HEK293 (cell line): ENCODE results near the gene XPO5.

Source experiments
- FEZF1 ChIP-seq: fragments of 450-650 bp; formaldehyde crosslinking; IDR thresholded peaks from 2 replicates; pipeline ENCODE4 v1.5.1; 2016; ENCODE audit warnings: missing biosample characterization, missing genetic modification characterization
- HOXA7 ChIP-seq: sonication (generic); formaldehyde crosslinking; IDR thresholded peaks from 2 replicates; pipeline ENCODE4 v1.8.1; 2022; ENCODE audit warnings: missing genetic modification reagents, borderline replicate concordance
- HOXC10 ChIP-seq: sonication (generic); formaldehyde crosslinking; IDR thresholded peaks from 2 replicates; pipeline ENCODE4 v1.8.1; 2023; ENCODE audit warnings: mild to moderate bottlenecking, missing genetic modification reagents
- KLF1 ChIP-seq: fragments of 450-650 bp; formaldehyde crosslinking; IDR thresholded peaks from 2 replicates; pipeline ENCODE4 v1.5.1; 2016; ENCODE audit warnings: missing biosample characterization, missing genetic modification characterization
- KLF9 ChIP-seq: fragments of 450-650 bp; formaldehyde crosslinking; IDR thresholded peaks from 2 replicates; pipeline ENCODE4 v1.5.1; 2016; ENCODE audit warnings: missing biosample characterization, missing genetic modification characterization, low read depth
- RBAK ChIP-seq: fragments of 450-650 bp; formaldehyde crosslinking; IDR thresholded peaks from 2 replicates; pipeline ENCODE4 v1.5.1; 2016; ENCODE audit warnings: missing biosample characterization, missing genetic modification characterization
- SALL2 ChIP-seq: fragments of 450-650 bp; formaldehyde crosslinking; IDR thresholded peaks from 2 replicates; pipeline ENCODE4 v1.5.0; 2017; ENCODE audit warnings: missing biosample characterization, mild to moderate bottlenecking, missing genetic modification characterization, borderline replicate concordance
- SETDB1 ChIP-seq: IDR thresholded peaks from one replicate; pipeline ENCODE4 v1.6.1; 2017; ENCODE audit warnings: mild to moderate bottlenecking, low read length, moderate library complexity, mixed read lengths; ENCODE audit not compliant: insufficient read length
- WT1 ChIP-seq: fragments of 450-650 bp; formaldehyde crosslinking; IDR thresholded peaks from 2 replicates; pipeline ENCODE4 v1.5.1; 2016; ENCODE audit warnings: missing biosample characterization, missing genetic modification characterization
- ZNF112 ChIP-seq: fragments of 450-650 bp; formaldehyde crosslinking; IDR thresholded peaks from 2 replicates; pipeline ENCODE4 v1.5.0; 2017; ENCODE audit warnings: missing biosample characterization, missing genetic modification characterization
- ZNF211 ChIP-seq: fragments of 450-650 bp; formaldehyde crosslinking; IDR thresholded peaks from 2 replicates; pipeline ENCODE4 v1.5.1; 2016; ENCODE audit warnings: low read depth, missing biosample characterization, missing genetic modification characterization
- ZNF292 ChIP-seq: fragments of 450-650 bp; formaldehyde crosslinking; IDR thresholded peaks from 2 replicates; pipeline ENCODE4 v1.5.1; 2016; ENCODE audit warnings: low read depth, missing biosample characterization, missing genetic modification characterization, borderline replicate concordance
- ZNF302 ChIP-seq: fragments of 450-650 bp; formaldehyde crosslinking; IDR thresholded peaks from 2 replicates; pipeline ENCODE4 v1.5.1; 2016; ENCODE audit warnings: missing biosample characterization, missing genetic modification characterization, low read depth
- ZNF394 ChIP-seq: fragments of 450-650 bp; formaldehyde crosslinking; IDR thresholded peaks from 2 replicates; pipeline ENCODE4 v1.5.1; 2016; ENCODE audit warnings: missing biosample characterization, missing genetic modification characterization, mild to moderate bottlenecking, moderate library complexity, borderline replicate concordance
- ZNF449 ChIP-seq: fragments of 450-650 bp; formaldehyde crosslinking; IDR thresholded peaks from 2 replicates; pipeline ENCODE4 v1.5.1; 2017; ENCODE audit warnings: missing biosample characterization, mild to moderate bottlenecking, missing genetic modification characterization, moderate library complexity
- ZNF561 ChIP-seq: fragments of 450-650 bp; IDR thresholded peaks from 2 replicates; pipeline ENCODE4 v1.5.1; 2018; ENCODE audit warnings: missing biosample characterization, missing genetic modification characterization, borderline replicate concordance
- ZNF585B ChIP-seq: fragments of 450-650 bp; formaldehyde crosslinking; IDR thresholded peaks from 2 replicates; pipeline ENCODE4 v1.5.1; 2016; ENCODE audit warnings: missing biosample characterization, missing genetic modification characterization
- ZNF600 ChIP-seq: fragments of 450-650 bp; formaldehyde crosslinking; IDR thresholded peaks from 2 replicates; pipeline ENCODE4 v1.5.1; 2016; ENCODE audit warnings: missing biosample characterization, missing genetic modification characterization
- TF ChIP-seq, protein P1 (sequence below): fragments of 450-650 bp; formaldehyde crosslinking; IDR thresholded peaks from 2 replicates; pipeline ENCODE4 v1.5.1; 2016; ENCODE audit warnings: missing biosample characterization, missing genetic modification characterization
- TF ChIP-seq, protein P2 (sequence below): fragments of 450-650 bp; formaldehyde crosslinking; IDR thresholded peaks from 2 replicates; pipeline ENCODE4 v1.5.1; 2017; ENCODE audit warnings: missing biosample characterization, missing genetic modification characterization
- TF ChIP-seq, protein P3 (sequence below): fragments of 450-650 bp; formaldehyde crosslinking; IDR thresholded peaks from 2 replicates; pipeline ENCODE4 v1.5.1; 2016; ENCODE audit warnings: missing biosample characterization, missing genetic modification characterization
- TF ChIP-seq, protein P4 (sequence below): fragments of 450-650 bp; formaldehyde crosslinking; IDR thresholded peaks from 2 replicates; pipeline ENCODE4 v1.5.1; 2016; ENCODE audit warnings: missing biosample characterization, missing genetic modification characterization
- TF ChIP-seq, protein P5 (sequence below): fragments of 450-650 bp; formaldehyde crosslinking; IDR thresholded peaks from 2 replicates; pipeline ENCODE4 v1.5.1; 2016; ENCODE audit warnings: missing biosample characterization, missing genetic modification characterization
- TF ChIP-seq, protein P6 (sequence below): sonication (generic); formaldehyde crosslinking; IDR thresholded peaks from 2 replicates; pipeline ENCODE4 v1.8.1; 2022; ENCODE audit warnings: mild to moderate bottlenecking, moderate library complexity, missing genetic modification reagents
- TF ChIP-seq, protein P7 (sequence below): fragments of 450-650 bp; formaldehyde crosslinking; IDR thresholded peaks from 2 replicates; pipeline ENCODE4 v1.5.1; 2017; ENCODE audit warnings: missing biosample characterization, missing genetic modification characterization

XPO5 gene

DNA sequence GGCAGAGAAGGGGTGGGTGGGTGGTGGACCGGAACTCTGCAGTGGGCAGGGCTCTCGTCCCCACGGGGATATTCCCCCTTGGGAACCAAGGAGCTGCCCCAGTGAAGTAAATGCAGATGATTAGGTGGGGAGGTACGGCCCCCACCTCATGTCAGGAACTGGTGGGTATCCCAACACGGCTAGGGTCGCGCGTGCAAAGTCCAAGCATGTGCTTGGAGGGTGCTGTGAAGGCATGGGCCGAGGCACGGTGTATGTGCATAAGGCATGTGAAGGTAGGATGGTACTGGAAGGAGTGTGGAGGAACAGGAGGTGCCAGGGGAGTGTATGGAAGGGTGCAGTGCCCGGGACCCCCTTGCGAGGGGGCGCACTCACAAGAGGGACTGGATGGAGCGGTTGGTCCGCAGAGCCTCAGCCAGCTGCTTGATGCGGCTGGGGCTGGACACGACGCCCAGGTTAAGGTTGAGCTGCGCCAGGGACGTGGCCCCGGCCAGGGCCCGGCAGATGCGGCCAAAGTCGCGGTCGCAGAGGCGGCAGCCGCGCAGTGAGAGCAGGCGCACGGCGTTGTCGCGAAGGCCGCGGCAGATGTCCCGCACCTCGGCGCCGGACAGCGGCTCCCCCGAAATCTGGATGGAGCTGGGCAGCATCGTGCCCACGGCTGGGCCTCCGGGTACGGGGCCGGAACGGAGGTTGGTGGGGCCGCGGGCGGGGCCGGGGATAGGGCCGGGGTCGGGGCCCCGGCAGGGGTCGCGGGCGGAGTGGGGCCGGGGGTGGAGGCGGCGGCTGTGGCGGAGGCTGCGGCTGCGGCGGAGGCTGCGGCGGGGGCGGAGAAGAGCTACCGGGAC, 66.5 kb downstream of the XPO5 start (continued):
- no peak for TF ChIP-seq ZNF561 (tag by site-specific recombination)
- TF ChIP-seq, protein P1, sequence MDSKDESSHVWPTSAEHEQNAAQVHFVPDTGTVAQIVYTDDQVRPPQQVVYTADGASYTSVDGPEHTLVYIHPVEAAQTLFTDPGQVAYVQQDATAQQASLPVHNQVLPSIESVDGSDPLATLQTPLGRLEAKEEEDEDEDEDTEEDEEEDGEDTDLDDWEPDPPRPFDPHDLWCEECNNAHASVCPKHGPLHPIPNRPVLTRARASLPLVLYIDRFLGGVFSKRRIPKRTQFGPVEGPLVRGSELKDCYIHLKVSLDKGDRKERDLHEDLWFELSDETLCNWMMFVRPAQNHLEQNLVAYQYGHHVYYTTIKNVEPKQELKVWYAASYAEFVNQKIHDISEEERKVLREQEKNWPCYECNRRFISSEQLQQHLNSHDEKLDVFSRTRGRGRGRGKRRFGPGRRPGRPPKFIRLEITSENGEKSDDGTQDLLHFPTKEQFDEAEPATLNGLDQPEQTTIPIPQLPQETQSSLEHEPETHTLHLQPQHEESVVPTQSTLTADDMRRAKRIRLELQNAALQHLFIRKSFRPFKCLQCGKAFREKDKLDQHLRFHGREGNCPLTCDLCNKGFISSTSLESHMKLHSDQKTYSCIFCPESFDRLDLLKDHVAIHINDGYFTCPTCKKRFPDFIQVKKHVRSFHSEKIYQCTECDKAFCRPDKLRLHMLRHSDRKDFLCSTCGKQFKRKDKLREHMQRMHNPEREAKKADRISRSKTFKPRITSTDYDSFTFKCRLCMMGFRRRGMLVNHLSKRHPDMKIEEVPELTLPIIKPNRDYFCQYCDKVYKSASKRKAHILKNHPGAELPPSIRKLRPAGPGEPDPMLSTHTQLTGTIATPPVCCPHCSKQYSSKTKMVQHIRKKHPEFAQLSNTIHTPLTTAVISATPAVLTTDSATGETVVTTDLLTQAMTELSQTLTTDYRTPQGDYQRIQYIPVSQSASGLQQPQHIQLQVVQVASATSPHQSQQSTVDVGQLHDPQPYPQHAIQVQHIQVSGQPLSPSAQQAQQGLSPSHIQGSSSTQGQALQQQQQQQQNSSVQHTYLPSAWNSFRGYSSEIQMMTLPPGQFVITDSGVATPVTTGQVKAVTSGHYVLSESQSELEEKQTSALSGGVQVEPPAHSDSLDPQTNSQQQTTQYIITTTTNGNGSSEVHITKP (tag by site-specific recombination): no peak
- TF ChIP-seq ZNF302 (tag by site-specific recombination): no peak
- no peak for TF ChIP-seq FEZF1 (tag by site-specific recombination)
- TF ChIP-seq HOXC10 (CRISPR knock-in tag): 0 out of 2 replicates have a peak, but pooled peaks have one; percentile 35
- no peak for TF ChIP-seq SALL2 (tag by site-specific recombination)
- no peak for TF ChIP-seq ZNF112 (tag by site-specific recombination)
- no peak for TF ChIP-seq WT1
- TF ChIP-seq ZNF449: peak; percentile 63; the same call in 1 of the 2 replicates
- no peak for TF ChIP-seq ZNF211 (tag by site-specific recombination)
- TF ChIP-seq ZNF585B: no peak
- no peak for TF ChIP-seq SETDB1
- TF ChIP-seq RBAK: no peak
- no peak for TF ChIP-seq KLF1 (tag by site-specific recombination)
- TF ChIP-seq KLF9 (tag by site-specific recombination): no peak
- TF ChIP-seq, protein P2, sequence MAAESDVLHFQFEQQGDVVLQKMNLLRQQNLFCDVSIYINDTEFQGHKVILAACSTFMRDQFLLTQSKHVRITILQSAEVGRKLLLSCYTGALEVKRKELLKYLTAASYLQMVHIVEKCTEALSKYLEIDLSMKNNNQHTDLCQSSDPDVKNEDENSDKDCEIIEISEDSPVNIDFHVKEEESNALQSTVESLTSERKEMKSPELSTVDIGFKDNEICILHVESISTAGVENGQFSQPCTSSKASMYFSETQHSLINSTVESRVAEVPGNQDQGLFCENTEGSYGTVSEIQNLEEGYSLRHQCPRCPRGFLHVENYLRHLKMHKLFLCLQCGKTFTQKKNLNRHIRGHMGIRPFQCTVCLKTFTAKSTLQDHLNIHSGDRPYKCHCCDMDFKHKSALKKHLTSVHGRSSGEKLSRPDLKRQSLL (tag by site-specific recombination): no peak
- TF ChIP-seq, protein P3, sequence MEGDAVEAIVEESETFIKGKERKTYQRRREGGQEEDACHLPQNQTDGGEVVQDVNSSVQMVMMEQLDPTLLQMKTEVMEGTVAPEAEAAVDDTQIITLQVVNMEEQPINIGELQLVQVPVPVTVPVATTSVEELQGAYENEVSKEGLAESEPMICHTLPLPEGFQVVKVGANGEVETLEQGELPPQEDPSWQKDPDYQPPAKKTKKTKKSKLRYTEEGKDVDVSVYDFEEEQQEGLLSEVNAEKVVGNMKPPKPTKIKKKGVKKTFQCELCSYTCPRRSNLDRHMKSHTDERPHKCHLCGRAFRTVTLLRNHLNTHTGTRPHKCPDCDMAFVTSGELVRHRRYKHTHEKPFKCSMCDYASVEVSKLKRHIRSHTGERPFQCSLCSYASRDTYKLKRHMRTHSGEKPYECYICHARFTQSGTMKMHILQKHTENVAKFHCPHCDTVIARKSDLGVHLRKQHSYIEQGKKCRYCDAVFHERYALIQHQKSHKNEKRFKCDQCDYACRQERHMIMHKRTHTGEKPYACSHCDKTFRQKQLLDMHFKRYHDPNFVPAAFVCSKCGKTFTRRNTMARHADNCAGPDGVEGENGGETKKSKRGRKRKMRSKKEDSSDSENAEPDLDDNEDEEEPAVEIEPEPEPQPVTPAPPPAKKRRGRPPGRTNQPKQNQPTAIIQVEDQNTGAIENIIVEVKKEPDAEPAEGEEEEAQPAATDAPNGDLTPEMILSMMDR (tag by site-specific recombination): peak; percentile 72
- TF ChIP-seq ZNF600 (tag by site-specific recombination): peak; percentile 82
- TF ChIP-seq, protein P4, sequence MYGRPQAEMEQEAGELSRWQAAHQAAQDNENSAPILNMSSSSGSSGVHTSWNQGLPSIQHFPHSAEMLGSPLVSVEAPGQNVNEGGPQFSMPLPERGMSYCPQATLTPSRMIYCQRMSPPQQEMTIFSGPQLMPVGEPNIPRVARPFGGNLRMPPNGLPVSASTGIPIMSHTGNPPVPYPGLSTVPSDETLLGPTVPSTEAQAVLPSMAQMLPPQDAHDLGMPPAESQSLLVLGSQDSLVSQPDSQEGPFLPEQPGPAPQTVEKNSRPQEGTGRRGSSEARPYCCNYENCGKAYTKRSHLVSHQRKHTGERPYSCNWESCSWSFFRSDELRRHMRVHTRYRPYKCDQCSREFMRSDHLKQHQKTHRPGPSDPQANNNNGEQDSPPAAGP (tag by site-specific recombination): no peak
- TF ChIP-seq, protein P5, sequence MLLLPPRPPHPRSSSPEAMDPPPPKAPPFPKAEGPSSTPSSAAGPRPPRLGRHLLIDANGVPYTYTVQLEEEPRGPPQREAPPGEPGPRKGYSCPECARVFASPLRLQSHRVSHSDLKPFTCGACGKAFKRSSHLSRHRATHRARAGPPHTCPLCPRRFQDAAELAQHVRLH (tag by site-specific recombination): no peak
- no peak for TF ChIP-seq ZNF292 (tag by site-specific recombination)
- TF ChIP-seq, protein P6, sequence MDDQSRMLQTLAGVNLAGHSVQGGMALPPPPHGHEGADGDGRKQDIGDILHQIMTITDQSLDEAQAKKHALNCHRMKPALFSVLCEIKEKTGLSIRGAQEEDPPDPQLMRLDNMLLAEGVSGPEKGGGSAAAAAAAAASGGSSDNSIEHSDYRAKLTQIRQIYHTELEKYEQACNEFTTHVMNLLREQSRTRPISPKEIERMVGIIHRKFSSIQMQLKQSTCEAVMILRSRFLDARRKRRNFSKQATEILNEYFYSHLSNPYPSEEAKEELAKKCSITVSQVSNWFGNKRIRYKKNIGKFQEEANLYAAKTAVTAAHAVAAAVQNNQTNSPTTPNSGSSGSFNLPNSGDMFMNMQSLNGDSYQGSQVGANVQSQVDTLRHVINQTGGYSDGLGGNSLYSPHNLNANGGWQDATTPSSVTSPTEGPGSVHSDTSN: no peak
- no peak for TF ChIP-seq ZNF394 (tag by site-specific recombination)
- TF ChIP-seq HOXA7 (CRISPR knock-in tag): no peak
- TF ChIP-seq, protein P7, sequence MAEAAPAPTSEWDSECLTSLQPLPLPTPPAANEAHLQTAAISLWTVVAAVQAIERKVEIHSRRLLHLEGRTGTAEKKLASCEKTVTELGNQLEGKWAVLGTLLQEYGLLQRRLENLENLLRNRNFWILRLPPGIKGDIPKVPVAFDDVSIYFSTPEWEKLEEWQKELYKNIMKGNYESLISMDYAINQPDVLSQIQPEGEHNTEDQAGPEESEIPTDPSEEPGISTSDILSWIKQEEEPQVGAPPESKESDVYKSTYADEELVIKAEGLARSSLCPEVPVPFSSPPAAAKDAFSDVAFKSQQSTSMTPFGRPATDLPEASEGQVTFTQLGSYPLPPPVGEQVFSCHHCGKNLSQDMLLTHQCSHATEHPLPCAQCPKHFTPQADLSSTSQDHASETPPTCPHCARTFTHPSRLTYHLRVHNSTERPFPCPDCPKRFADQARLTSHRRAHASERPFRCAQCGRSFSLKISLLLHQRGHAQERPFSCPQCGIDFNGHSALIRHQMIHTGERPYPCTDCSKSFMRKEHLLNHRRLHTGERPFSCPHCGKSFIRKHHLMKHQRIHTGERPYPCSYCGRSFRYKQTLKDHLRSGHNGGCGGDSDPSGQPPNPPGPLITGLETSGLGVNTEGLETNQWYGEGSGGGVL (tag by site-specific recombination): no peak
